Thymus (tissue), 11 donors: ENCODE results near the gene LPGAT1. TPM values are rescaled to one million over a fixed set of nuclear protein-coding genes. Genes with fewer than 3 reads are reported as not detected.

Experiments used
- DNase-seq, 9 donors: peaks; one replicate each; pipeline ENCODE4 v3.0.0-alpha.2; 2013; ENCODE audit warnings: low spot score in 9 of 9, low read depth in 6 of 9, missing footprints in 1 of 9
- H3K27ac ChIP-seq, 2 donors: one replicate each; pipeline ENCODE4 v1.5.1; 2013; ENCODE audit warnings: control low read depth in 1 of 2, low read depth in 1 of 2, low read length in 1 of 2, mild to moderate bottlenecking in 1 of 2, moderate library complexity in 1 of 2
- H3K27me3 ChIP-seq, 2 donors: one replicate each; pipeline ENCODE4 v1.5.1; 2013; ENCODE audit warnings: low read length in 1 of 2; ENCODE audit not compliant: control insufficient read depth in 2 of 2, insufficient read depth in 1 of 2
- H3K36me3 ChIP-seq, 2 donors: one replicate each; pipeline ENCODE4 v1.5.1; 2013; ENCODE audit warnings: low read length in 1 of 2, mild to moderate bottlenecking in 1 of 2, moderate library complexity in 1 of 2; ENCODE audit not compliant: control insufficient read depth in 2 of 2, insufficient read depth in 2 of 2
- H3K4me1 ChIP-seq, 2 donors: one replicate each; pipeline ENCODE4 v1.5.1; 2013; ENCODE audit warnings: low read length in 2 of 2; ENCODE audit not compliant: control insufficient read depth in 2 of 2, insufficient read depth in 2 of 2
- H3K4me3 ChIP-seq, 2 donors: one replicate each; pipeline ENCODE4 v1.5.1; 2013; ENCODE audit warnings: low read length in 2 of 2, control low read depth in 1 of 2, mild to moderate bottlenecking in 1 of 2
- H3K9me3 ChIP-seq, 2 donors: one replicate each; pipeline ENCODE4 v1.5.1; 2013; ENCODE audit warnings: low read length in 1 of 2, mild to moderate bottlenecking in 1 of 2; ENCODE audit not compliant: control insufficient read depth in 2 of 2, insufficient read depth in 1 of 2
- WGBS: extraction: QIAGEN DNeasy Blood & Tissue Kit; methylation state at CpG from one replicate; pipeline ENCODE4 v1.1.7; 2013; 5-methylcytosine and 5-hydroxymethylcytosine counted together
- polyA plus RNA-seq: library from polyadenylated mRNA; stranded (reverse); fragments of 200-250 nt; gene quantifications from one replicate; pipeline ENCODE4 v1.2.3, GENCODE V29; 2013
- total RNA-seq: library from RNA; stranded (reverse); fragments of 120-200 nt; gene quantifications from one replicate; pipeline ENCODE4 v1.2.4, GENCODE V29; 2013
- donor health status: healthy.

Gene LPGAT1
- total and polyA plus RNA-seq, 2 donors = 10.2 to 10.8 TPM

DNA sequence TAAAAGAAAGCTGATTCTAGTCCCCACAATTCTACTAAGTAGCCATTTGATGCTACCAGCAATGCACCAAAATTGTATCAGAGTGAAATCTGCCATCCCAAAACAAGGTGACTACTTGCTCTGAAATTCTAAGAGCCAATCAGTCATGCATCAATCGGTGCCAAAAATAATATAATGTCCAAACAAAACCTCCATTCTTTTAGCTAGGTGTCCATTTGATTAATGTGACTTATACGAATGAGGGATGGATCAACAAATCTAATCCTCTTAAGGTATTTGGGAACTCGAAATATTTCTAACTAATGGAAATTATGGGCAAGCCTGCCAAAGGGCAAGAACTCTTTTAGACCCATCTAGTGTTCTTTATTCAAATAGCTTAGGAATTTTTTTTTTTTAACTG lies 88.8 kb downstream of the LPGAT1 start:
- H3K27me3 ChIP-seq = no peaks in the 10 kb centered on the region
- 93% methylated on average over 3 of the region's 3 CpGs for WGBS
- no peak overlapping the region for H3K4me3 ChIP-seq
- no peak overlapping the region for H3K27ac ChIP-seq
- H3K4me1 ChIP-seq = peaks cover 27 to 40% of the 10 kb centered on the region in 2 donors
- no peak for DNase-seq
- H3K9me3 ChIP-seq = peaks cover 0 to 2% of the 10 kb centered on the region in 2 donors
- H3K36me3 ChIP-seq = no peaks in the 10 kb centered on the region

DNA sequence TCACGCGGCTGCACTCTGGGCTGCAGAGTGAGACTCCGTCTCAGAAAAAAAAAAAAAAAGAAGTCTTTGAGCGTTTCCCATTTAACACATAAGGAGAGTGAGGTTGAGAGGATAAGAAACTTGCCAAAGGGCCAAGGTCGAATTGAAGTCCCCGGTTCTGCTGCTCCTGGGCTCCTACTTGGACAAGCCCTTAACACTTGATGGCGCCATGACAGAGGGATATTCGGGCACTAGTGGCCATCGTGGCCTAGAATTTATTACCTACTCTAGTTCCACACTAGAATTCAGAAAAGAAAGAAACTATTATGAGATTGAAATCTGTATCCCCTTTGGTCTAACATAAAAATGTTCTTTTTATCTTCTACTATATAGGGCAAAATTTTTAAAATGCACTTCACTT lies 89.4 kb downstream of the LPGAT1 start:
- Histone ChIP-seq H3K36me3 (no peaks in the 10 kb centered on the region), H3K27ac (no peak overlapping the region), H3K4me1 (peaks cover 27 to 43% of the 10 kb centered on the region in 2 donors), H3K9me3 (peaks cover 0 to 2% of the 10 kb centered on the region in 2 donors), H3K4me3 (no peak overlapping the region), H3K27me3 (no peaks in the 10 kb centered on the region)
- DNase-seq = no peak
- 85% methylated on average over 9 of the region's 9 CpGs for WGBS

- Histone ChIP-seq H3K27ac (peak overlapping the region in 1 of 2 donors; percentile 42), H3K27me3 (no peaks in the 10 kb centered on the region), H3K4me3 (no peak overlapping the region), H3K36me3 (no peaks in the 10 kb centered on the region), H3K4me1 (peaks cover 27 to 43% of the 10 kb centered on the region in 2 donors), H3K9me3 (peaks cover 0 to 2% of the 10 kb centered on the region in 2 donors)
- DNase-seq = peak in 5 of 9 donors; percentile 22 to 59 (median 28)
- 17% methylated on average over 6 of the region's 6 CpGs for WGBS
Observed at GRCh38 chr1:211739671-211740411, 90.7 kb downstream of the LPGAT1 start.

DNA sequence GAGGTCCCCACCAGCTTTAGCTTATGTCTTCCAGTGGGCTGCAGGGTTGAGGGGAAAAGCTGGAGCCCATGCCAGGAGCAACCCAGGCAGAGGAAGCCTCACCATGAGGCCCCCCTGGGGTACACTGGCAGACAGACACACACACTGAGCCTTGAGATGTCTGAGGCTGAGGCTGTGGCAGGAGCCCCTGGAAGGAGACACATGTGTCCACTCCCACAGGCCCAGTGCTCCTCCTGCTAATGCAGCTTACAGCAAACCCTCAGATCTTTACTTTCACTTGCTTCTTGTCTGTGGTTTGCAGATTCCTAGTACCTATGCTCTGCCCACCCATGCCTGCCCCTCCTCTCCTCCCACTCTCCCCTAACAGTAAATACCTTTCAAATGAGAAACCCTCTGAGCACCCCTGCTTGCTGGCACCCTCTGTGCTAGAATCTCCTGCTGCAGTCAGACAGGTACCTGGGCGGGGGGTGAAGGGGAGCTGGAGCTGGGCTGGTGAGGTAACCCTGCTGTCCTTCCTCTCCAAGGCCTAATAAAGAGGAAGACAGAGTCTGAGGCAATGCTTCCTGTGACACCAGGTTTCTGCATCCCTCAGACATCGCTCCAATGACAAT lies 91.8 kb downstream of the LPGAT1 start:
- Histone ChIP-seq H3K27me3 (no peaks in the 10 kb centered on the region), H3K27ac (peak overlapping the region; percentile 71 to 75), H3K36me3 (no peaks in the 10 kb centered on the region), H3K4me3 (no peak overlapping the region), H3K4me1 (peaks cover 27 to 43% of the 10 kb centered on the region in 2 donors), H3K9me3 (peaks cover 0 to 2% of the 10 kb centered on the region in 2 donors)
- 68% methylated on average over 2 of the region's 2 CpGs for WGBS
- DNase-seq = peak in 7 of 9 donors; percentile 22 to 65 (median 27)

- H3K9me3 ChIP-seq = peaks cover 0 to 2% of the 10 kb centered on the region in 2 donors
- no peak overlapping the region for H3K4me3 ChIP-seq
- peak overlapping the region; percentile 71 to 75 for H3K27ac ChIP-seq
- H3K4me1 ChIP-seq = peaks cover 27 to 43% of the 10 kb centered on the region in 2 donors
- no peaks in the 10 kb centered on the region for H3K27me3 ChIP-seq
- 41% methylated on average over 9 of the region's 9 CpGs for WGBS
- DNase-seq = peak in 6 of 9 donors; percentile 21 to 66 (median 32)
- H3K36me3 ChIP-seq = no peaks in the 10 kb centered on the region
Observed at GRCh38 chr1:211738096-211738690, 92.4 kb downstream of the LPGAT1 start.

- no peak for DNase-seq
- Histone ChIP-seq H3K4me3 (no peak overlapping the region), H3K27ac (no peak overlapping the region), H3K36me3 (no peaks in the 10 kb centered on the region), H3K9me3 (peaks cover 0 to 2% of the 10 kb centered on the region in 2 donors), H3K27me3 (no peaks in the 10 kb centered on the region), H3K4me1 (peaks cover 27 to 43% of the 10 kb centered on the region in 2 donors)
- 95% methylated on average over 15 of the region's 15 CpGs for WGBS
Observed at GRCh38 chr1:211737115-211738035, 93.2 kb downstream of the LPGAT1 start.

- no peak for DNase-seq
- H3K36me3 ChIP-seq = no peaks in the 10 kb centered on the region
- WGBS = 96% methylated on average over 8 of the region's 8 CpGs
- H3K4me3 ChIP-seq = no peak overlapping the region
- peaks cover 27 to 43% of the 10 kb centered on the region in 2 donors for H3K4me1 ChIP-seq
- H3K27me3 ChIP-seq = no peaks in the 10 kb centered on the region
- H3K27ac ChIP-seq = no peak overlapping the region
- H3K9me3 ChIP-seq = peaks cover 0 to 2% of the 10 kb centered on the region in 2 donors
Observed at GRCh38 chr1:211736351-211736915, 94.1 kb downstream of the LPGAT1 start.
